Activated CD4-positive, alpha-beta memory T cell treated with anti-CD3 and anti-CD28 coated beads, Interleukin-2, amount 10 ng/mL, durations not matched to agents 7 days and 5 days (primary cell): ENCODE measurements around the gene ZNF440. TPM values are rescaled to one million over a fixed set of nuclear protein-coding genes. Genes with fewer than 3 reads are reported as not detected.
"Not testable (repeated sequence)": the region's sequence is repeated elsewhere in the genome, so short reads cannot be mapped to it uniquely, and the experiment has no call there.

Experiments
- CTCF ChIA-PET: fragments of 350-600 bp; sonication (Branson Sonifier 250); formaldehyde crosslinking; loops from one replicate; lab custom pipeline; 2021; ENCODE audit warnings: antibody characterized with exemption, inconsistent platforms; lab: Charles Lee
- POLR2A ChIA-PET: fragments of 350-600 bp; sonication (Branson Sonifier 250); formaldehyde crosslinking; loops from one replicate; lab custom pipeline; 2021; ENCODE audit warnings: antibody characterized with exemption; lab: Charles Lee
- DNase-seq: peaks from one replicate; pipeline ENCODE4 v3.0.0-alpha.2; 2020
- H3K27ac Mint-ChIP-seq: one replicate; pipeline ENCODE4 v1.8.0; 2021; ENCODE audit warnings: mild to moderate bottlenecking, mixed read lengths
- H3K27me3 Mint-ChIP-seq: one replicate; pipeline ENCODE4 v1.8.0; 2021; ENCODE audit warnings: mixed read lengths
- H3K36me3 Mint-ChIP-seq: one replicate; pipeline ENCODE4 v1.8.0; 2021; ENCODE audit warnings: low read depth, mixed read lengths
- H3K4me1 Mint-ChIP-seq: one replicate; pipeline ENCODE4 v1.8.0; 2021; ENCODE audit warnings: mixed read lengths
- H3K4me3 Mint-ChIP-seq: one replicate; pipeline ENCODE4 v1.8.0; 2021; ENCODE audit warnings: mild to moderate bottlenecking, mixed read lengths
- H3K9me3 Mint-ChIP-seq: one replicate; pipeline ENCODE4 v1.8.0; 2021; ENCODE audit warnings: mixed read lengths
- total RNA-seq, 2 experiments: library from RNA; stranded (reverse); gene quantifications; one replicate each; pipeline ENCODE4 v1.2.3, GENCODE V29; 2021

Gene ZNF440
- total RNA-seq, 2 experiments from 2014 or later, result 11.9 to 14.7 TPM

DNA sequence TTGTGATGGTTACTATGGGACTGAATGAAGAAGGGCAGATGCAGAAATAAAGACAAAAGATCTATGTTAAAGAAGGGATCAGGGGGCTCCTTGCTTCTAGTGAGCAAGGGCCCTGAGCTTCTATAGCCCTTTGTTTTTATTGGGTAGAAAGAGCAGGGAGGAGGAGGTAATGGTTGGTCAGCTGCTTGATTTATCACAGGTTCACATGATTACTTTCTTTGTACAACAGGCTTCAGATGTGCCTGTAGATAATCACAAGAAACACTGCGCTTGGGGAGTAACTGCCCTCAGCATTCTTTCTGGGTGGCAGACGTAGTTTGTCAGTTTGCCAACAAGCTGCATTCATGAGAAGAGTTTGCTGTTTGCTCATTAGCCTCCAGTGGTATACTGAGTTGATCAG lies 29.6 kb downstream of the ZNF440 start:
- DNase-seq, result no peak
- H3K27me3 Mint-ChIP-seq, result no peaks in the 10 kb centered on the region
- CTCF ChIA-PET, result no interaction called here
- peaks cover 3% of the 10 kb centered on the region for H3K4me1 Mint-ChIP-seq
- H3K4me3 Mint-ChIP-seq, result no peak overlapping the region
- peaks cover 43% of the 10 kb centered on the region for H3K9me3 Mint-ChIP-seq
- peaks cover 4% of the 10 kb centered on the region for H3K36me3 Mint-ChIP-seq
- POLR2A ChIA-PET, result no interaction called here
- H3K27ac Mint-ChIP-seq, result no peak overlapping the region

GRCh38 chr19:11847615-11848014 lies 33.5 kb downstream of the ZNF440 start:
- DNase-seq, H3K27me3 Mint-ChIP-seq, H3K4me3 Mint-ChIP-seq, POLR2A ChIA-PET, H3K27ac Mint-ChIP-seq, H3K4me1 Mint-ChIP-seq: not testable (repeated sequence)
- Mint-ChIP-seq H3K36me3 (peaks cover 21% of the 10 kb centered on the region), H3K9me3 (peaks cover 30% of the 10 kb centered on the region)
- CTCF ChIA-PET, result interaction anchor here (1.1 kb wide), 1 partner anchor 10 kb away, joined by 3 read pairs; no protein-coding TSS in a partner anchor

- Mint-ChIP-seq H3K4me3 (no peak overlapping the region), H3K27ac (no peak overlapping the region), H3K9me3 (peaks cover 30% of the 10 kb centered on the region), H3K4me1 (peaks cover 9% of the 10 kb centered on the region), H3K27me3 (no peaks in the 10 kb centered on the region), H3K36me3 (peaks cover 23% of the 10 kb centered on the region)
- POLR2A ChIA-PET, result interaction anchor here (0.7 to 1.0 kb wide), 2 partner anchors 31 to 34 kb away, joined by 3 read pairs; partner anchors contain the start of gene ZNF440
- DNase-seq, result no peak
- CTCF ChIA-PET, result interaction anchor here (1.0 to 1.1 kb wide), 2 partner anchors 10 to 76 kb away, joined by 3 read pairs; no protein-coding TSS in a partner anchor
These were observed 34.1 kb downstream of the ZNF440 start for GRCh38 chr19:11848200-11848593.

GRCh38 chr19:11848594-11849469 lies 34.8 kb downstream of the ZNF440 start, which contains the start of gene ZNF439:
TSS of gene ZNF439 (plus strand) at chr19:11848726. CDS start at chr19:11848868, 142 bp downstream.
- Mint-ChIP-seq H3K4me1 (peaks cover 9% of the 10 kb centered on the region), H3K9me3 (peaks cover 31% of the 10 kb centered on the region), H3K36me3 (peaks cover 23% of the 10 kb centered on the region), H3K4me3 (peak within 1 kb of the TSS; percentile 72), H3K27ac (peak within 1 kb of the TSS; percentile 55), H3K27me3 (no peaks in the 10 kb centered on the region)
- ChIA-PET CTCF (interaction anchor here (0.6 to 1.1 kb wide), 3 partner anchors 11 to 75 kb away, joined by 3 read pairs; no protein-coding TSS in a partner anchor), POLR2A (interaction anchor here (0.7 to 1.0 kb wide), 2 partner anchors 31 to 35 kb away, joined by 3 read pairs; partner anchors contain the start of gene ZNF440)
- DNase-seq, result peak; percentile 82

- DNase-seq, H3K27ac Mint-ChIP-seq, H3K4me3 Mint-ChIP-seq, POLR2A ChIA-PET, H3K27me3 Mint-ChIP-seq, CTCF ChIA-PET, H3K4me1 Mint-ChIP-seq: not testable (repeated sequence)
- H3K36me3 Mint-ChIP-seq, result peaks cover 31% of the 10 kb centered on the region
- H3K9me3 Mint-ChIP-seq, result peaks cover 35% of the 10 kb centered on the region
These were observed 36.2 kb downstream of the ZNF440 start for GRCh38 chr19:11850289-11850688.

GRCh38 chr19:11853358-11853757 lies 39.3 kb downstream of the ZNF440 start:
- no peaks in the 10 kb centered on the region for H3K27me3 Mint-ChIP-seq
- H3K4me3 Mint-ChIP-seq, result no peak overlapping the region
- ChIA-PET CTCF (no interaction called here), POLR2A (no interaction called here)
- DNase-seq, result no peak
- H3K36me3 Mint-ChIP-seq, result peaks cover 35% of the 10 kb centered on the region
- H3K27ac Mint-ChIP-seq, result no peak overlapping the region
- H3K9me3 Mint-ChIP-seq, result peaks cover 50% of the 10 kb centered on the region
- peaks cover 7% of the 10 kb centered on the region for H3K4me1 Mint-ChIP-seq

- ChIA-PET CTCF (no interaction called here), POLR2A (no interaction called here)
- Mint-ChIP-seq H3K27me3 (no peaks in the 10 kb centered on the region), H3K27ac (no peak overlapping the region), H3K4me3 (no peak overlapping the region), H3K36me3 (peaks cover 25% of the 10 kb centered on the region), H3K9me3 (peaks cover 68% of the 10 kb centered on the region), H3K4me1 (no peaks in the 10 kb centered on the region)
- no peak for DNase-seq
These were observed 42.6 kb downstream of the ZNF440 start for GRCh38 chr19:11856596-11857250.

- Mint-ChIP-seq H3K27me3 (no peaks in the 10 kb centered on the region), H3K9me3 (peaks cover 71% of the 10 kb centered on the region), H3K4me3 (no peak overlapping the region), H3K27ac (no peak overlapping the region), H3K4me1 (no peaks in the 10 kb centered on the region), H3K36me3 (peaks cover 18% of the 10 kb centered on the region)
- ChIA-PET CTCF (no interaction called here), POLR2A (no interaction called here)
- DNase-seq, result no peak
These were observed 46.6 kb downstream of the ZNF440 start for GRCh38 chr19:11860721-11861120.

GRCh38 chr19:11861301-11861700 lies 47.2 kb downstream of the ZNF440 start:
- no peak for DNase-seq
- peaks cover 70% of the 10 kb centered on the region for H3K9me3 Mint-ChIP-seq
- no peak overlapping the region for H3K4me3 Mint-ChIP-seq
- POLR2A ChIA-PET, result no interaction called here
- peaks cover 19% of the 10 kb centered on the region for H3K36me3 Mint-ChIP-seq
- H3K27me3 Mint-ChIP-seq, result no peaks in the 10 kb centered on the region
- CTCF ChIA-PET, result no interaction called here
- no peaks in the 10 kb centered on the region for H3K4me1 Mint-ChIP-seq
- no peak overlapping the region for H3K27ac Mint-ChIP-seq

DNA sequence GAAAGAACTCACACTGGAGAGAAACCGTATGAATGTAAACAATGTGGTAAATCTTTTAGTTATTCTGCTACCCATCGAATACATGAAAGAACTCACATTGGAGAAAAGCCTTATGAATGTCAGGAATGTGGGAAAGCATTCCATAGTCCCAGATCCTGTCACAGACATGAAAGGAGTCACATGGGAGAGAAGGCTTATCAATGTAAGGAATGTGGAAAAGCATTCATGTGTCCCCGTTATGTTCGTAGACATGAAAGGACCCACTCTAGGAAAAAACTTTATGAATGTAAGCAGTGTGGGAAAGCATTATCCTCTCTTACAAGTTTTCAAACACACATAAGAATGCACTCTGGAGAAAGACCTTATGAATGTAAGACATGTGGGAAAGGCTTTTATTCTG lies 53.7 kb downstream of the ZNF440 start:
- H3K4me1 Mint-ChIP-seq, H3K4me3 Mint-ChIP-seq, H3K27ac Mint-ChIP-seq, DNase-seq, POLR2A ChIA-PET, CTCF ChIA-PET, H3K27me3 Mint-ChIP-seq: not testable (repeated sequence)
- peaks cover 64% of the 10 kb centered on the region for H3K9me3 Mint-ChIP-seq
- H3K36me3 Mint-ChIP-seq, result peaks cover 39% of the 10 kb centered on the region

DNA sequence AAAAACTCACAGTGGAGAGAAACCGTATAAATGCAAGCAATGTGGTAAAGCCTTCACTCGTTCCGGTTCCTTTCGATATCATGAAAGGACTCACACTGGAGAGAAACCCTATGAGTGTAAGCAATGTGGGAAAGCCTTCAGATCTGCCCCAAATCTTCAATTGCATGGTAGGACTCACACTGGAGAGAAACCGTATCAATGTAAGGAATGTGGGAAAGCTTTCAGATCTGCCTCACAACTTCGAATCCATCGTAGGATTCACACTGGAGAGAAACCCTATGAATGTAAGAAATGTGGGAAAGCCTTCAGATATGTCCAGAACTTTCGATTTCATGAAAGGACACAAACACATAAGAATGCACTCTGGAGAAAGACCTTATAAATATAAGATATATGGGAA lies 54.1 kb downstream of the ZNF440 start:
- ChIA-PET POLR2A (no interaction called here), CTCF (no interaction called here)
- Mint-ChIP-seq H3K9me3 (peaks cover 63% of the 10 kb centered on the region), H3K27me3 (no peaks in the 10 kb centered on the region), H3K4me1 (no peaks in the 10 kb centered on the region), H3K27ac (no peak overlapping the region), H3K4me3 (no peak overlapping the region), H3K36me3 (peaks cover 39% of the 10 kb centered on the region)
- DNase-seq, result no peak

DNA sequence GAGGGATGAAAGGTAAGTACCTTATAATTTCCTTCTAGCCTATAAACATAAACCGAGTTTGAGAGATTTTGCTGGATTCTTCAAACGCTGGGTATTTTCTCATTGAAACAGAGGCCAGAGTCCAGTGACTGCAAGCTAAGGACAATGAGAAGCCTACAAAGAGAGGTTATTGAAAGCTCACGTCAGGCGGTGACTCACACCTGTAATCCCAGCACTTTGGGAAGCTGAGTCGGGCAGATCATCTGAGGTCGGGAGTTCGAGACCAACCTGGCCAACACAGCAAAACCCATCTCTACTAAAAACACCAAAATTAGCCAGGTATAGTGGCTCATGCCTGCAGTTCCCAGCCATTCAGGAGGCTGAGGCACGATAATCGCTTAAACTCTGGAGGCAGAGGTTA lies 58.6 kb downstream of the ZNF440 start:
- H3K27me3 Mint-ChIP-seq, result no peaks in the 10 kb centered on the region
- peaks cover 49% of the 10 kb centered on the region for H3K9me3 Mint-ChIP-seq
- peaks cover 16% of the 10 kb centered on the region for H3K36me3 Mint-ChIP-seq
- no peak for DNase-seq
- H3K4me1 Mint-ChIP-seq, result no peaks in the 10 kb centered on the region
- CTCF ChIA-PET, result no interaction called here
- H3K4me3 Mint-ChIP-seq, result no peak overlapping the region
- H3K27ac Mint-ChIP-seq, result no peak overlapping the region
- POLR2A ChIA-PET, result no interaction called here

GRCh38 chr19:11873762-11874161 lies 59.7 kb downstream of the ZNF440 start:
- no peak for DNase-seq
- Mint-ChIP-seq H3K36me3 (peaks cover 8% of the 10 kb centered on the region), H3K27me3 (no peaks in the 10 kb centered on the region), H3K4me3 (no peak overlapping the region), H3K4me1 (no peaks in the 10 kb centered on the region), H3K9me3 (peaks cover 38% of the 10 kb centered on the region), H3K27ac (no peak overlapping the region)
- CTCF ChIA-PET, result no interaction called here
- POLR2A ChIA-PET, result no interaction called here
